GM06990 (cell line): ENCODE measurements around the gene ZNF738.

Experiments used
- DNase-seq: peaks from one replicate; pipeline ENCODE4 v3.0.0-alpha.2; 2011; ENCODE audit not compliant: insufficient read length; ENCODE audit errors: extremely low read depth
- H3K27me3 ChIP-seq: replicated peaks from 2 replicates; pipeline ENCODE4 v1.6.0; 2011; ENCODE audit warnings: low read length; ENCODE audit not compliant: control insufficient read depth, insufficient read depth
- H3K36me3 ChIP-seq: 2 replicates; pipeline ENCODE4 v1.5.1; 2011; ENCODE audit warnings: low read length; ENCODE audit not compliant: control insufficient read depth, insufficient read depth
- H3K4me3 ChIP-seq: replicated peaks from 2 replicates; pipeline ENCODE4 v1.5.1; 2011; ENCODE audit warnings: low read depth, mild to moderate bottlenecking, control low read depth, low read length
- CTCF ChIP-seq: IDR thresholded peaks from 2 replicates; pipeline ENCODE4 v1.5.1; 2011; ENCODE audit warnings: low read length, control low read depth, mild to moderate bottlenecking, inconsistent platforms; ENCODE audit not compliant: insufficient read depth, poor library complexity, severe bottlenecking

The ZNF738 gene

GRCh38 chr19:21322528-21322927 lies 36.3 kb upstream of the ZNF738 start:
- DNase-seq, result no peak
- Histone ChIP-seq H3K27me3 (no peaks in the 10 kb centered on the region), H3K4me3 (no peak overlapping the region), H3K36me3 (peaks cover 2% of the 10 kb centered on the region; the same call in 1 of the 2 replicates)
- TF ChIP-seq CTCF, result no peak

- Histone ChIP-seq H3K4me3 (no peak overlapping the region), H3K27me3 (no peaks in the 10 kb centered on the region), H3K36me3 (no peaks in the 10 kb centered on the region; the same call in 1 of the 2 replicates)
- no peak for TF ChIP-seq CTCF
- DNase-seq, result no peak
Observed at GRCh38 chr19:21323000-21323399, 35.8 kb upstream of the ZNF738 start.

GRCh38 chr19:21326169-21326568 lies 32.6 kb upstream of the ZNF738 start:
- DNase-seq, result no peak
- Histone ChIP-seq H3K36me3 (no peaks in the 10 kb centered on the region; the same call in 1 of the 2 replicates), H3K27me3 (no peaks in the 10 kb centered on the region), H3K4me3 (no peak overlapping the region)
- no peak for TF ChIP-seq CTCF

GRCh38 chr19:21328406-21328805 lies 30.4 kb upstream of the ZNF738 start:
- TF ChIP-seq CTCF, result no peak
- Histone ChIP-seq H3K27me3 (no peaks in the 10 kb centered on the region), H3K36me3 (no peaks in the 10 kb centered on the region; the same call in 1 of the 2 replicates), H3K4me3 (peak overlapping the region; percentile 87)
- no peak for DNase-seq

GRCh38 chr19:21328885-21329605 lies 29.8 kb upstream of the ZNF738 start, which contains the start of gene ZNF708:
TSS of gene ZNF708 (minus strand) at chr19:21329410. CDS start at chr19:21329212, 198 bp downstream.
- Histone ChIP-seq H3K27me3 (no peaks in the 10 kb centered on the region), H3K36me3 (no peaks in the 10 kb centered on the region; the same call in 1 of the 2 replicates), H3K4me3 (peak within 1 kb of the TSS; percentile 87)
- DNase-seq, result peak; percentile 88
- peak; percentile 8 for TF ChIP-seq CTCF
